ENCODE data around the gene STK32C. TPM values are rescaled to one million over a fixed set of nuclear protein-coding genes. Genes with fewer than 3 reads are reported as not detected.

The STK32C gene
- polyA plus RNA-seq, 2 donors, result 4.5 to 5.6 TPM

GRCh38 chr10:132264306-132264950 lies 43.3 kb downstream of the STK32C start:
- 83% methylated on average over 16 of the region's 16 CpGs for WGBS, 2 donors
- Histone ChIP-seq H3K9me3 (ENCODE audit: control insufficient read depth in 2 of 2, insufficient read depth in 1 of 2, low read depth in 1 of 2, low read length in 1 of 2) (peaks cover 0 to 7% of the 10 kb centered on the region in 2 donors), H3K27me3 (ENCODE audit: control insufficient read depth in 1 of 2, insufficient read depth in 2 of 2, low read length in 2 of 2) (no peaks in the 10 kb centered on the region), H3K4me1 (ENCODE audit: control insufficient read depth in 2 of 2, insufficient read depth in 2 of 2, low read length in 1 of 2) (no peaks in the 10 kb centered on the region), H3K36me3 (ENCODE audit: control insufficient read depth in 2 of 2, insufficient read depth in 2 of 2, low read length in 1 of 2) (no peaks in the 10 kb centered on the region), H3K27ac (ENCODE audit: low read depth in 2 of 2, low read length in 1 of 2) (no peak overlapping the region), H3K4me3 (ENCODE audit: low read depth in 1 of 2, low read length in 2 of 2) (no peak overlapping the region)

DNA sequence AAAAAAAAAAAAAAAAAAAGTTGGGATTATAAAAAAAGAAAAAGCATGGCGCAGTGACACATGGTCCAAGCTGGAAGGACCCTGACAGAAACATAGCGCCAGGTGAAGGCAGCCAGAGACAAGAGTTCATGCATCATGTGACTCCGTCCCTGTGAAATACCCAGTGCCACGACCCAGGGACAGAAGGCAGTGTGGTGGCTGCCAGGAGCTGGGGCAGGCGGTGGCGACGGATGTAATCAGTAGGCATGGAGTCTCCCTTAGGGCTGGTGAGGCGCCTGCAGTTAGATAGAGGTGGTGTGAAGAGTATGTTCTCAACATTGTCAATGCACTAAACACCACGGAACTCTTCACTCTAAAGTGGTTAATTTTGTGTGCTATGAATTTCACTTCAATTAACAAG lies 43.9 kb downstream of the STK32C start:
- WGBS, 2 donors, result 79 to 92% methylated on average over 9 of the region's 9 CpGs
- Histone ChIP-seq H3K4me1 (ENCODE audit: control insufficient read depth in 2 of 2, insufficient read depth in 2 of 2, low read length in 1 of 2) (no peaks in the 10 kb centered on the region), H3K27me3 (ENCODE audit: control insufficient read depth in 1 of 2, insufficient read depth in 2 of 2, low read length in 2 of 2) (no peaks in the 10 kb centered on the region), H3K36me3 (ENCODE audit: control insufficient read depth in 2 of 2, insufficient read depth in 2 of 2, low read length in 1 of 2) (no peaks in the 10 kb centered on the region), H3K27ac (ENCODE audit: low read depth in 2 of 2, low read length in 1 of 2) (no peak overlapping the region), H3K4me3 (ENCODE audit: low read depth in 1 of 2, low read length in 2 of 2) (no peak overlapping the region), H3K9me3 (ENCODE audit: control insufficient read depth in 2 of 2, insufficient read depth in 1 of 2, low read depth in 1 of 2, low read length in 1 of 2) (peaks cover 0 to 7% of the 10 kb centered on the region in 2 donors)

- no peak overlapping the region for H3K4me3 ChIP-seq (ENCODE audit: low read depth in 1 of 2, low read length in 2 of 2)
- no peaks in the 10 kb centered on the region for H3K36me3 ChIP-seq (ENCODE audit: control insufficient read depth in 2 of 2, insufficient read depth in 2 of 2, low read length in 1 of 2)
- H3K27me3 ChIP-seq (ENCODE audit: control insufficient read depth in 1 of 2, insufficient read depth in 2 of 2, low read length in 2 of 2), result no peaks in the 10 kb centered on the region
- no peak overlapping the region for H3K27ac ChIP-seq (ENCODE audit: low read depth in 2 of 2, low read length in 1 of 2)
- no peaks in the 10 kb centered on the region for H3K9me3 ChIP-seq (ENCODE audit: control insufficient read depth in 2 of 2, insufficient read depth in 1 of 2, low read depth in 1 of 2, low read length in 1 of 2)
- H3K4me1 ChIP-seq (ENCODE audit: control insufficient read depth in 2 of 2, insufficient read depth in 2 of 2, low read length in 1 of 2), result no peaks in the 10 kb centered on the region
- 89 to 90% methylated on average over 27 of the region's 27 CpGs for WGBS, 2 donors
Observed at GRCh38 chr10:132259702-132260482, 47.9 kb downstream of the STK32C start.

- Histone ChIP-seq H3K4me3 (ENCODE audit: low read depth in 1 of 2, low read length in 2 of 2) (no peak overlapping the region), H3K27ac (ENCODE audit: low read depth in 2 of 2, low read length in 1 of 2) (no peak overlapping the region), H3K36me3 (ENCODE audit: control insufficient read depth in 2 of 2, insufficient read depth in 2 of 2, low read length in 1 of 2) (no peaks in the 10 kb centered on the region), H3K27me3 (ENCODE audit: control insufficient read depth in 1 of 2, insufficient read depth in 2 of 2, low read length in 2 of 2) (no peaks in the 10 kb centered on the region), H3K9me3 (ENCODE audit: control insufficient read depth in 2 of 2, insufficient read depth in 1 of 2, low read depth in 1 of 2, low read length in 1 of 2) (no peaks in the 10 kb centered on the region), H3K4me1 (ENCODE audit: control insufficient read depth in 2 of 2, insufficient read depth in 2 of 2, low read length in 1 of 2) (no peaks in the 10 kb centered on the region)
- WGBS, 2 donors, result 89 to 91% methylated on average over 23 of the region's 23 CpGs
Observed at GRCh38 chr10:132258423-132258822, 49.3 kb downstream of the STK32C start.

DNA sequence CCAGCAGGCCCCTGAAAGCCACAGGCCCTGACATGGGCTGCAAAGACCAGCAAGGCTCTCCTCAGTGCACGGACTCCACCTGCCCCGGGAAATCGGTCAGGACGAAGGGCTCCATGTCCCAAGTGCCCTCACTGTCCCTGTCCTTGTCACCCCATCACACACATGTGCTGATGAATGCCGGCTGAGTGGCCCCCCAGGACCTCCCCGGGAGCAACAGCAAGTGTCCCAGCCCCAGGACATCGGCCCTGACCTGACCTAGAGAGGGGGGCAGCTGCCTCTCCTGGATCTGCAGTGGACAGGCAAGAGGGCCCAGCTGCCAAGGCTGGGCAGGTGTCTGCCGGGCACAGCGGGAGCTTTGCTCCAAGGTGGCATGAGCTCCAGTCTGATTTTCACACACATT lies 49.8 kb downstream of the STK32C start:
- Histone ChIP-seq H3K27me3 (ENCODE audit: control insufficient read depth in 1 of 2, insufficient read depth in 2 of 2, low read length in 2 of 2) (no peaks in the 10 kb centered on the region), H3K4me1 (ENCODE audit: control insufficient read depth in 2 of 2, insufficient read depth in 2 of 2, low read length in 1 of 2) (no peaks in the 10 kb centered on the region), H3K27ac (ENCODE audit: low read depth in 2 of 2, low read length in 1 of 2) (no peak overlapping the region), H3K9me3 (ENCODE audit: control insufficient read depth in 2 of 2, insufficient read depth in 1 of 2, low read depth in 1 of 2, low read length in 1 of 2) (no peaks in the 10 kb centered on the region), H3K36me3 (ENCODE audit: control insufficient read depth in 2 of 2, insufficient read depth in 2 of 2, low read length in 1 of 2) (no peaks in the 10 kb centered on the region), H3K4me3 (ENCODE audit: low read depth in 1 of 2, low read length in 2 of 2) (no peak overlapping the region)
- WGBS, 2 donors, result 84 to 91% methylated on average over 9 of the region's 9 CpGs

GRCh38 chr10:132257271-132257670 lies 50.5 kb downstream of the STK32C start:
- H3K9me3 ChIP-seq (ENCODE audit: control insufficient read depth in 2 of 2, insufficient read depth in 1 of 2, low read depth in 1 of 2, low read length in 1 of 2), result no peaks in the 10 kb centered on the region
- no peaks in the 10 kb centered on the region for H3K27me3 ChIP-seq (ENCODE audit: control insufficient read depth in 1 of 2, insufficient read depth in 2 of 2, low read length in 2 of 2)
- no peaks in the 10 kb centered on the region for H3K36me3 ChIP-seq (ENCODE audit: control insufficient read depth in 2 of 2, insufficient read depth in 2 of 2, low read length in 1 of 2)
- no peaks in the 10 kb centered on the region for H3K4me1 ChIP-seq (ENCODE audit: control insufficient read depth in 2 of 2, insufficient read depth in 2 of 2, low read length in 1 of 2)
- 67 to 70% methylated on average over 5 to 8 of the region's 8 CpGs for WGBS, 2 donors
- H3K27ac ChIP-seq (ENCODE audit: low read depth in 2 of 2, low read length in 1 of 2), result no peak overlapping the region
- H3K4me3 ChIP-seq (ENCODE audit: low read depth in 1 of 2, low read length in 2 of 2), result no peak overlapping the region

- no peaks in the 10 kb centered on the region for H3K27me3 ChIP-seq (ENCODE audit: control insufficient read depth in 1 of 2, insufficient read depth in 2 of 2, low read length in 2 of 2)
- no peak overlapping the region for H3K27ac ChIP-seq (ENCODE audit: low read depth in 2 of 2, low read length in 1 of 2)
- 74 to 77% methylated on average over 5 of the region's 5 CpGs for WGBS, 2 donors
- H3K4me1 ChIP-seq (ENCODE audit: control insufficient read depth in 2 of 2, insufficient read depth in 2 of 2, low read length in 1 of 2), result no peaks in the 10 kb centered on the region
- H3K4me3 ChIP-seq (ENCODE audit: low read depth in 1 of 2, low read length in 2 of 2), result no peak overlapping the region
- H3K9me3 ChIP-seq (ENCODE audit: control insufficient read depth in 2 of 2, insufficient read depth in 1 of 2, low read depth in 1 of 2, low read length in 1 of 2), result no peaks in the 10 kb centered on the region
- no peaks in the 10 kb centered on the region for H3K36me3 ChIP-seq (ENCODE audit: control insufficient read depth in 2 of 2, insufficient read depth in 2 of 2, low read length in 1 of 2)
Observed at GRCh38 chr10:132256866-132257265, 50.9 kb downstream of the STK32C start.

- 81 to 83% methylated on average over 21 to 23 of the region's 23 CpGs for WGBS, 2 donors
Observed at GRCh38 chr10:132255489-132256344, 52.0 kb downstream of the STK32C start.

GRCh38 chr10:132254841-132255240 lies 52.9 kb downstream of the STK32C start:
- Histone ChIP-seq H3K36me3 (ENCODE audit: control insufficient read depth in 2 of 2, insufficient read depth in 2 of 2, low read length in 1 of 2) (no peaks in the 10 kb centered on the region), H3K27ac (ENCODE audit: low read depth in 2 of 2, low read length in 1 of 2) (no peak overlapping the region), H3K4me1 (ENCODE audit: control insufficient read depth in 2 of 2, insufficient read depth in 2 of 2, low read length in 1 of 2) (no peaks in the 10 kb centered on the region), H3K27me3 (ENCODE audit: control insufficient read depth in 1 of 2, insufficient read depth in 2 of 2, low read length in 2 of 2) (no peaks in the 10 kb centered on the region), H3K9me3 (ENCODE audit: control insufficient read depth in 2 of 2, insufficient read depth in 1 of 2, low read depth in 1 of 2, low read length in 1 of 2) (no peaks in the 10 kb centered on the region), H3K4me3 (ENCODE audit: low read depth in 1 of 2, low read length in 2 of 2) (no peak overlapping the region)
- 72 to 75% methylated on average over 14 of the region's 14 CpGs for whole genome bisulfite sequencing, 2 donors

More at GRCh38 chr10:132255489-132256344, 52.0 kb downstream of the STK32C start:
- Histone ChIP-seq H3K4me1 (ENCODE audit: control insufficient read depth in 2 of 2, insufficient read depth in 2 of 2, low read length in 1 of 2) (no peaks in the 10 kb centered on the region), H3K4me3 (ENCODE audit: low read depth in 1 of 2, low read length in 2 of 2) (no peak overlapping the region), H3K36me3 (ENCODE audit: control insufficient read depth in 2 of 2, insufficient read depth in 2 of 2, low read length in 1 of 2) (no peaks in the 10 kb centered on the region), H3K9me3 (ENCODE audit: control insufficient read depth in 2 of 2, insufficient read depth in 1 of 2, low read depth in 1 of 2, low read length in 1 of 2) (no peaks in the 10 kb centered on the region), H3K27ac (ENCODE audit: low read depth in 2 of 2, low read length in 1 of 2) (no peak overlapping the region), H3K27me3 (ENCODE audit: control insufficient read depth in 1 of 2, insufficient read depth in 2 of 2, low read length in 2 of 2) (no peaks in the 10 kb centered on the region)

Data from esophagus (tissue), 2 donors.